GM10266 (cell line): Measurements from ENCODE around the gene ERFL.
A peak's percentile ranks its signal among the peaks of the same experiment; 100 is the strongest.

Experiments
- DNase-seq: peaks from one replicate; pipeline ENCODE4 v3.0.0; 2012; ENCODE audit errors: extremely low spot score
- TF ChIP-seq, protein P1 (sequence below): IDR thresholded peaks from 2 replicates; pipeline ENCODE4 v1.5.1; 2012; ENCODE audit warnings: mild to moderate bottlenecking, low read depth; ENCODE audit not compliant: control insufficient read depth, insufficient read depth; ENCODE audit errors: missing control alignments

Gene ERFL

DNA sequence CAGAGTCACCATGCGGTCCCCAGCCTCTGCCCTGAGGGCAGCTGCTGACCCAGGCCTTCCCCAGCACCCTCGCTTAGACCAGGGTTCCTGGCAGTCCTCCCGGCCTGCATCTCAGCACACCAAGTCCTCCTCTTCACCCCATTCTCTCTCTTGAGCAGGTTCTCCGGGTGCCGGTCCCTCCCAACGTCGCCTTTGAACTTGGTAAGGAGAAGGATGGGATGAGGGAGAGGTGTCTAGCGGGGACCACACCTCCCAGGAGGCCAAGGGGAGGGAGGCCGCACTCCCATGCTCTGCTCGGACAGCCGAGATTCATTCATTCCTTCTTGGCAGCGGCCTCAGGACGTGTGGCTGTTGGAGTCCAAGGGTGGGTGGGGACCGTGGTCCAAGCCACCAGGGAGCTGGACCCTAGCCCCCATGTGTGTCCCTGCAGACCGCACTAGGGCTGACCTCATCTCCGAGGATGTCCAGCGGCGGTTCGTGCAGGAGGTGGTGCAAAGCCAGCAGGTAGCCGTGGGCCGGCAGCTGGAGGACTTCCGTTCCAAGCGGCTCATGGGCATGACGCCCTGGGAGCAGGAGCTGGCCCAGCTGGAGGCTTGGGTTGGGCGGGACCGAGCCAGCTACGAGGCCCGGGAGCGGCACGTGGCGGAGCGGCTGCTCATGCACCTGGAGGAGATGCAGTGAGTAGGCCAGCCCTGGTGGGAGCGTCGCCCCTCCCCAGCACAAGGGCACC lies 35.9 kb downstream of the ERFL start:
- no peak for DNase-seq
- TF ChIP-seq, protein P1, sequence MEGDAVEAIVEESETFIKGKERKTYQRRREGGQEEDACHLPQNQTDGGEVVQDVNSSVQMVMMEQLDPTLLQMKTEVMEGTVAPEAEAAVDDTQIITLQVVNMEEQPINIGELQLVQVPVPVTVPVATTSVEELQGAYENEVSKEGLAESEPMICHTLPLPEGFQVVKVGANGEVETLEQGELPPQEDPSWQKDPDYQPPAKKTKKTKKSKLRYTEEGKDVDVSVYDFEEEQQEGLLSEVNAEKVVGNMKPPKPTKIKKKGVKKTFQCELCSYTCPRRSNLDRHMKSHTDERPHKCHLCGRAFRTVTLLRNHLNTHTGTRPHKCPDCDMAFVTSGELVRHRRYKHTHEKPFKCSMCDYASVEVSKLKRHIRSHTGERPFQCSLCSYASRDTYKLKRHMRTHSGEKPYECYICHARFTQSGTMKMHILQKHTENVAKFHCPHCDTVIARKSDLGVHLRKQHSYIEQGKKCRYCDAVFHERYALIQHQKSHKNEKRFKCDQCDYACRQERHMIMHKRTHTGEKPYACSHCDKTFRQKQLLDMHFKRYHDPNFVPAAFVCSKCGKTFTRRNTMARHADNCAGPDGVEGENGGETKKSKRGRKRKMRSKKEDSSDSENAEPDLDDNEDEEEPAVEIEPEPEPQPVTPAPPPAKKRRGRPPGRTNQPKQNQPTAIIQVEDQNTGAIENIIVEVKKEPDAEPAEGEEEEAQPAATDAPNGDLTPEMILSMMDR: no peak

DNA sequence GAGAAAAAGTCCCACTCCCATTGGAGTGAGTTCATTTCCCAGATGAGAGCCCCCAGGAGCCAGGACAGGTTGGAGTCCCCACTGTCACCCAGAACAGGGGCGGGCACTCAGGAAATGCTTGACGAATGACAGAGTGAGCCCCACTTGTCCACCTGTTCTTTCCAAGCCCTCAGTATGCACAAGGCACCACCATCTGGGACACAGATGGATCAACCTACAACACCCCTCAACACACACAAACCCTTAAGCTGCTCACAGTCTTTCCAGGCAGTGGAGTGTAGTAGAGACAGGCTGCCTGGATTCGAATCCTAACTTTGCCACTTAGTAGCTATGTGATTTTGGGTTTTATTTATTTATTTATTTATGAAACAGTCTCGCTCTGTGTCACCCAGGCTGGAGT lies 37.3 kb downstream of the ERFL start:
- TF ChIP-seq, protein P1: no peak
- no peak for DNase-seq

DNA sequence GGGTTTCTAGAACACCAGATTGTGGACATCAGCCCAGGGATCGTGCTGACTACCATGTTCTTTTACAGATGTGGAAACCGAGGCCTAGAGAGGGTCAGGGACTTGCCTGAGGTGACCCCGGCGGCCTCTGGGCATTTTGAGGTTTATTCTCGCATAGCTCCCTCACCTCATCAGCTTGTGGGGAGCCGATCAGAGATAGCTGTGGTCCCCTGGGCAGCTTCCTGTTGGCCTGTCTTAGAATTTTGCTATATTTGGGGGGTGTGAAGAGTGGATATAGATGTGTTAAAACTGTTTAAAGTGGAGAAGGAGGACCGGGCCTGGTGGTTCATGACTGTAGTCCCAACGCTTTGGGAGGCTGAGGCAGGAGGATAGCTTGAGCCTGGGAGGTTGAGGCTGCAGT lies 38.4 kb downstream of the ERFL start:
- TF ChIP-seq, protein P1: no peak
- no peak for DNase-seq

DNA sequence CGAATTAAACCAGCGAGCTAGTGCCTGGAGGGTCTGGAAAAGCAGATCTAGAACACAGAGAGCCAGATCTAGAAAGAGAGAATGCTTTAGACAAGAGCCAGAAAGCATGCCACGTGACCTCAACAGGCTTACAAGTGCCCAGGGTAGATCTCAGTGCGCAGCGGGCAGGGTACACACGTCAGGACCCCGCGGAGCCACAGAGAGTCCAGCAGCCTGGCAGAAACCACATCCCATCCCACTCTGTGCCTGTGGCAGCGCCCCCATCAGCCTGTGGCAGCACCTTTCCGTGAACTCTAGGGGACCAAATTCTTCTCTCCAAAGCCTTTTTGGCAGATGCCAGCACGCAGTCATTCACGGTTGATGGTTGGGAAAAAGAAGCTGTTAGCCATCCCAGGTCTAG lies 39.3 kb downstream of the ERFL start:
- TF ChIP-seq, protein P1: no peak
- no peak for DNase-seq

DNA sequence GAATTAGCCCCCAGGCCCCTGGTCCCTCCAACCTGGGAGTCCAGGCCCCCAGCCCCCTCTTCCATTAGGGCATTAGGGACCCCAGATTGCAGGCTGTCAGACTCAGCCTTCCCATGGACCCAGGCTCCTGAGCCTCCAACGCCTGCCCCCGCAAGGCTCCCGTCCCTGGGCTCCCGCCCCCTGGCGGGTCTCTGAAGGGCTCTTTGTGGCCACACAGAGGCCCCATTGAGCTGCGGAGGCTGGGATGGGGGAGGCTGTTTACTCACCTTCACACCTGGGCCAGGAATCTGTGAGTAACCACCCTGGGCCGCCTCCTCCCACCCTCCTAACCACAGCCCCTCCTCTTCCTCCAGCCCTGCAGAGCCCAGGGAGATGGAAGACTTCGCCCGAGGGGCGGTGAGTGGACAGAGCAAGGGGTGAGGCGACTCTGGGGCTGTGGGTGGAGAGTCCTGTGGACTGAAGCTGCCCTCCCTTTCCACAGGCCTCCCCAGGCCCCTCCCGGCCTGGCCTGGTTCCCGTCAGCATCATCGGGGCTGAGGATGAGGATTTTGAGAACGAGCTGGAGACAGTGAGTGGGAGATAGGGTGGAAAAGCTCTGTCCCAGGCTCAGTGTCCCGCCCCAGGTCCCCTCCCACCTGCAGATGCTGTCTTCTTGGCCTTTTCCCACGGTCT lies 40.4 kb downstream of the ERFL start:
- TF ChIP-seq, protein P1: peak; percentile 54
- DNase-seq: no peak

DNA sequence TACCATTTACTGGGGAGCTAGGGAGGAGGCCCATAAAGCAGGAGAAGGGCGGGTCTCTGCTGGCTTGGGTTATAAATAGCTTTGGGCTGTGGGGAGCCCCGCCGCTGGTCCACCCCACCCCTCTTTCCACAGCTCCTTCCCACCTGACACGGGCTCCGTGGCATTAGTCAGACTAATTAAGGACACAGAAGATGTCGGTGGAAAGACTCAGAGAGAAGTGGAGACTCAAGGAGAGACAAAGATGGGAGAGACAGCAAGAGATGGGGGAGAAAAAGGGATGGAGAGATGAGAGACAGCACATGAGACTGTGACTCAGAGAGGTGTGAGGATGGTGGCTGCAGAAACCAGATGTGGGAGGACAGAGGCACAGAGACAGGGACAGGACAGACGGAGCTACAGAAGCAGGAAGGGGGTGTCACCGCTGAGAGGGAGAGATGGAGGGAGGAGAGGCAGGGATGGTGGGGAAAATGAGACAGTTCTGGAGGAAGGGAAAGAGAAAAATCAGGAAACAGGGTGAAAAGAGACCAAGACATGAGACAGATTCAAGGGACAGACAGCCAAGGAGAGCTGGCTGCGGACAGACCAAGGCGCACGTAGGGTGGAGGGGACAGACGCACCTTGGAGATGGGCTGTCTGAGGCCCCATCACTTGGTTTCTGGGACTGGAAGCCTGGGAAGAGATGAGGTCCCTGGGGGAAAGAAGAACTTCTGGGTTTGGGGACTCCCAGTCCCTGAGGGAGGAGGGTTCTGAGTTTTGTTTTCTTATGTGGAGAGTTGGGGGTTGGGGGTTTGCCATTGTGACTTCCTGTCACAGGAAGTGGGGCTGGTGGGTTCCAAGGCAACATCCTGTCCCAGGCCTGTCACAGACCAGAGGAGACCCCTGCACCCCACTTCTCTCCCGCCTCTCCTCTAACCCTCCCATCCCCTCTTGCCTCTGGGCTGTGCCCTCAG lies 41.2 kb downstream of the ERFL start:
- peak; percentile 79 for DNase-seq
- TF ChIP-seq, protein P1: no peak
